HUES6 (cell line): ENCODE data around the gene CCAR1.
"Not testable (repeated sequence)": the region's sequence is repeated elsewhere in the genome, so short reads cannot be mapped to it uniquely, and the experiment has no call there.

Source experiments
- H3K27ac ChIP-seq: 2 replicates; pipeline ENCODE4 v1.7.0; 2013; ENCODE audit warnings: low read depth, mild to moderate bottlenecking, low read length, inconsistent platforms
- H3K27me3 ChIP-seq: 2 replicates; pipeline ENCODE4 v1.6.1; 2013; ENCODE audit warnings: low read length; ENCODE audit not compliant: control insufficient read depth, insufficient read depth
- H3K36me3 ChIP-seq: 2 replicates; pipeline ENCODE4 v1.6.1; 2013; ENCODE audit warnings: low read length; ENCODE audit not compliant: control insufficient read depth, insufficient read depth
- H3K4me1 ChIP-seq: 2 replicates; pipeline ENCODE4 v1.6.1; 2013; ENCODE audit warnings: low read length; ENCODE audit not compliant: control insufficient read depth, insufficient read depth
- H3K4me3 ChIP-seq: 2 replicates; pipeline ENCODE4 v1.5.1; 2013; ENCODE audit warnings: low read depth, low read length
- H3K9ac ChIP-seq: one replicate; pipeline ENCODE4 v1.6.1; 2013; ENCODE audit warnings: mild to moderate bottlenecking, low read length
- H3K9me3 ChIP-seq: 2 replicates; pipeline ENCODE4 v1.6.1; 2013; ENCODE audit warnings: low read depth, low read length; ENCODE audit not compliant: control insufficient read depth, insufficient read depth

Gene CCAR1

GRCh38 chr10:68829521-68829920, 108.5 kb downstream of the CCAR1 start:
- Histone ChIP-seq H3K36me3 (no peaks in the 10 kb centered on the region), H3K9ac (no peak overlapping the region), H3K4me1 (0 out of 2 replicates have a peak, but pooled peaks cover 3% of the 10 kb centered on the region), H3K27me3 (peaks cover 13% of the 10 kb centered on the region), H3K4me3 (no peak overlapping the region), H3K9me3 (no peaks in the 10 kb centered on the region), H3K27ac (no peak overlapping the region)

- Histone ChIP-seq H3K4me3 (no peak overlapping the region), H3K27ac (no peak overlapping the region), H3K4me1 (0 out of 2 replicates have a peak, but pooled peaks cover 3% of the 10 kb centered on the region), H3K9ac (no peak overlapping the region), H3K36me3 (no peaks in the 10 kb centered on the region), H3K27me3 (peaks cover 13% of the 10 kb centered on the region), H3K9me3 (no peaks in the 10 kb centered on the region)
Observed at GRCh38 chr10:68829952-68830351, 108.9 kb downstream of the CCAR1 start.

GRCh38 chr10:68831961-68832455, 111.0 kb downstream of the CCAR1 start:
- H3K4me3 ChIP-seq, result no peak overlapping the region
- H3K9me3 ChIP-seq, result no peaks in the 10 kb centered on the region
- no peaks in the 10 kb centered on the region for H3K36me3 ChIP-seq
- H3K27me3 ChIP-seq, result peaks cover 11% of the 10 kb centered on the region
- no peak overlapping the region for H3K27ac ChIP-seq
- no peak overlapping the region for H3K9ac ChIP-seq
- H3K4me1 ChIP-seq, result no peaks in the 10 kb centered on the region

DNA sequence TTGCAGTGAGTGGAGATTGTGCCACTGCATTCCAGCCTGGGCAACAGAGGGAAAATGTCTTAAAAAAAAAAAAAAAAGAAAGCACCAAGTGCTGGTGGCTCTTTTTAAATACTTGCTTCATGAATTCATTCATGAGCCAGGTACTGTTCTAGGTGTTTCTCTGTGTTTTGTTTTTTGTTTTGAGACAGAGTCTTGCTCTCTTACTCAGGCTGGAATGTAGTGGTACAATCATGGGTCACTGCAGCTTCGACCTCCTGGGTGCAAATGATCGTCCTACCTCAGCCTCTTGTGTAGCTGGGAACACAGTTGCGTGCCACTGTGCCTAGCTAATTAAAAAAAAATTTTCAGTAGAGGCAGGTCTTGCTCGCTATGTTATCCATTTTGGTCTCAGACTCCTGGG, 111.6 kb downstream of the CCAR1 start:
- H3K27me3 ChIP-seq, result peaks cover 11% of the 10 kb centered on the region
- no peak overlapping the region for H3K4me3 ChIP-seq
- no peaks in the 10 kb centered on the region for H3K9me3 ChIP-seq

DNA sequence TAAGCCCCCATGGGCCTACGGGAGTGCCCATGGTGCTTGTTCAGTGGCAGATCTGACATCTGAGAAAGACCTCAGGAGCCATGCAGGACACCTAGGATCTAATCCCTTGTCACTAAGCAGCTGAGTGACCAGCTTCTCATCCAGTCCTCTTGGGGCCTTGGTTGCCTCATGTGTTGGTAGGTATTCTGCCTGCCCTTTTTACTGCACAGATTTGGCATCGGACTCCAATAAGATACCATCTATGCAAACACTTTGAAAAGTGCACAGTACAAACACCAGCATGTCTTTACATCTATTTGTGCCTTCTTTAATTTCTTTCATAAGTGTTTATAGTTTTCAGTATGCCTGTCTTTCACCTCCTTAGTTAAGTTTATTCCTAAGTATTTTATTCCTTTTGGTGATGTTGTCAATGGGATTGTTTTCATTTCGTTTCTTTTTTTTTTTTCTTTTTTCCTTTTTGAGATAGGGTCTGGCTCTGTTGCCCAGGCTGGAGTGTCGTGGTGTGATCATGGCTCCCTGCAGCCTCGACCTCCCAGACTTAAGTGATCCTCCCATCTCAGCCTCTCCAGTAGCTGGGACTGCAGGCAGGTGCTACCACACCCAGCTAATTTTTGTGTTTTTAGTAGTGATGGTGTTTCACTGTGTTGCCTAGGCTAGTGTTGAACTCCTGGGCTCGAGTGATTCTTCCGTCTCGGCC, 116.7 kb downstream of the CCAR1 start:
- Histone ChIP-seq H3K4me3 (no peak overlapping the region), H3K36me3 (no peaks in the 10 kb centered on the region), H3K27me3 (no peaks in the 10 kb centered on the region)

More for the DNA sequence above, 111.6 kb downstream of the CCAR1 start:
- H3K4me1 ChIP-seq, result no peaks in the 10 kb centered on the region
- H3K36me3 ChIP-seq, result no peaks in the 10 kb centered on the region
- H3K27ac ChIP-seq, result no peak overlapping the region
- no peak overlapping the region for H3K9ac ChIP-seq

GRCh38 chr10:68840650-68841049, 119.6 kb downstream of the CCAR1 start:
- H3K27ac ChIP-seq, H3K4me1 ChIP-seq, H3K27me3 ChIP-seq, H3K36me3 ChIP-seq, H3K4me3 ChIP-seq, H3K9ac ChIP-seq, H3K9me3 ChIP-seq: not testable (repeated sequence)

More for the DNA sequence above, 116.7 kb downstream of the CCAR1 start:
- Histone ChIP-seq H3K4me1 (no peaks in the 10 kb centered on the region), H3K9ac (no peak overlapping the region), H3K9me3 (no peaks in the 10 kb centered on the region), H3K27ac (no peak overlapping the region)
